Measurements from ENCODE around the gene PPIL6.

- TF ChIP-seq TAF1 (IDR thresholded peaks at IDR 0.05; ENCODE audit: low read depth, low read length) (no peak), SPI1 (IDR thresholded peaks at IDR 0.05; ENCODE audit: low read depth, low read length) (no peak), POLR2AphosphoS5 (IDR thresholded peaks at IDR 0.05; ENCODE audit: low read depth, low read length) (no peak)
Measured at GRCh38 chr6:109370336-109370735, 70.1 kb downstream of the PPIL6 start.

Measured in GM12891 (cell line).